B cell (primary cell): ENCODE results near the gene GRM4. TPM values are rescaled to one million over a fixed set of nuclear protein-coding genes. Genes with fewer than 3 reads are reported as not detected.
A peak's percentile ranks its signal among the peaks of the same experiment; 100 is the strongest.

Experiments
- ATAC-seq: fragments of 200-7000 bp; cut with Tn5 transposase; one replicate; pipeline ENCODE4 v1.10.0; 2021; ENCODE audit warnings: low read depth, mild to moderate bottlenecking, moderate number of reproducible peaks, moderate library complexity
- CTCF ChIA-PET: fragments of 350-600 bp; sonication (Branson Sonifier 250); formaldehyde crosslinking; loops from one replicate; lab custom pipeline; 2021; ENCODE audit warnings: antibody characterized with exemption, inconsistent platforms; lab: Charles Lee
- POLR2A ChIA-PET: fragments of 350-600 bp; sonication (Branson Sonifier 250); formaldehyde crosslinking; loops from one replicate; lab custom pipeline; 2021; ENCODE audit warnings: antibody characterized with exemption; lab: Charles Lee
- DNase-seq: peaks from one replicate; pipeline ENCODE4 v3.0.0; 2013
- H2AFZ ChIP-seq: 2 replicates; pipeline ENCODE4 v1.6.1; 2012; ENCODE audit warnings: mild to moderate bottlenecking, low read depth, low read length; ENCODE audit not compliant: insufficient read depth, poor library complexity, severe bottlenecking
- H3K27ac ChIP-seq, 2 donors: 1 replicate in 1 of 2; 2 replicates in 1 of 2; pipeline ENCODE4 v1.5.1; 2012 to 2013; ENCODE audit warnings: low read length in 2 of 2, mild to moderate bottlenecking in 2 of 2, moderate library complexity in 1 of 2
- H3K27me3 ChIP-seq, 4 experiments: fragments of 200-600 bp in 1 of 4; sonication (generic) in 1 of 4; replicated peaks in 1 of 4; 1 replicate in 2 of 4; 2 replicates in 2 of 4; pipeline versions ENCODE4 v1.6.1 to v1.7.0; 2013 to 2016; ENCODE audit warnings: low read length in 3 of 4, mild to moderate bottlenecking in 2 of 4, mixed read lengths in 1 of 4, moderate library complexity in 1 of 4; ENCODE audit not compliant: insufficient read depth in 4 of 4, control insufficient read depth in 3 of 4; ENCODE audit errors: control extremely low read depth in 1 of 4
- H3K36me3 ChIP-seq, 2 experiments: replicated peaks in 1 of 2; 1 replicate in 1 of 2; 2 replicates in 1 of 2; pipeline versions ENCODE4 v1.6.1 to v1.7.1; 2013; ENCODE audit warnings: low read length in 1 of 2; ENCODE audit not compliant: insufficient read depth in 2 of 2, control insufficient read depth in 1 of 2; ENCODE audit errors: control extremely low read depth in 1 of 2, extremely low read depth in 1 of 2
- H3K4me1 ChIP-seq, 2 donors: fragments of 200-600 bp in 1 of 2; sonication (generic) in 1 of 2; 1 replicate in 1 of 2; 2 replicates in 1 of 2; pipeline versions ENCODE4 v1.5.1 to v1.6.1; 2013 to 2017; ENCODE audit warnings: low read length in 2 of 2; ENCODE audit not compliant: control insufficient read depth in 2 of 2, insufficient read depth in 2 of 2
- H3K4me2 ChIP-seq: replicated peaks from 2 replicates; pipeline ENCODE3; 2012; ENCODE audit warnings: mild to moderate bottlenecking, low read depth, low read length; ENCODE audit not compliant: poor library complexity, severe bottlenecking
- H3K4me3 ChIP-seq, 5 experiments: fragments of 200-600 bp in 1 of 5; sonication (generic) in 1 of 5; 1 replicate in 3 of 5; 2 replicates in 2 of 5; pipeline versions ENCODE4 v1.5.1 to v1.7.0; 2011 to 2016; ENCODE audit warnings: low read length in 4 of 5, mild to moderate bottlenecking in 4 of 5, low read depth in 2 of 5, control low read depth in 1 of 5, moderate library complexity in 1 of 5; ENCODE audit not compliant: insufficient read depth in 1 of 5; ENCODE audit errors: control extremely low read depth in 1 of 5, extremely low read depth in 1 of 5
- H3K79me2 ChIP-seq: fragments of 200-600 bp; sonication (generic); one replicate; pipeline ENCODE4 v1.6.0; 2016; ENCODE audit warnings: low read length; ENCODE audit not compliant: control insufficient read depth, insufficient read depth
- H3K9ac ChIP-seq: fragments of 200-600 bp; sonication (generic); 2 replicates; pipeline ENCODE4 v1.6.1; 2017; ENCODE audit warnings: mild to moderate bottlenecking, low read length, moderate library complexity
- H3K9me3 ChIP-seq, 3 donors: one replicate each; pipeline versions ENCODE4 v1.6.1 to v1.7.1; 2013; ENCODE audit warnings: low read length in 2 of 3; ENCODE audit not compliant: control insufficient read depth in 2 of 3, insufficient read depth in 1 of 3; ENCODE audit errors: control extremely low read depth in 1 of 3
- H4K20me1 ChIP-seq: 2 replicates; pipeline ENCODE4 v1.6.0; 2012; ENCODE audit warnings: mild to moderate bottlenecking, low read length; ENCODE audit not compliant: insufficient read depth, control insufficient read depth, poor library complexity, severe bottlenecking
- H3K27ac Mint-ChIP-seq: one replicate; pipeline ENCODE4 v1.8.0; 2021; ENCODE audit warnings: mixed read lengths
- H3K27me3 Mint-ChIP-seq: one replicate; pipeline ENCODE4 v1.8.0; 2021; ENCODE audit warnings: mixed read lengths
- H3K4me1 Mint-ChIP-seq: one replicate; pipeline ENCODE4 v1.8.0; 2021; ENCODE audit warnings: mixed read lengths
- H3K4me3 Mint-ChIP-seq: one replicate; pipeline ENCODE4 v1.8.0; 2021; ENCODE audit warnings: mixed read lengths
- H3K9me3 Mint-ChIP-seq: one replicate; pipeline ENCODE4 v1.8.0; 2022; ENCODE audit warnings: mixed read lengths; ENCODE audit not compliant: insufficient read depth
- CTCF ChIP-seq: fragments of 200-600 bp; IDR thresholded peaks from one replicate; pipeline ENCODE4 v1.8.0; 2022; ENCODE audit warnings: antibody characterized with exemption, mild to moderate bottlenecking
- EZH2 ChIP-seq: IDR thresholded peaks from 2 replicates; pipeline ENCODE4 v1.6.1; 2012; ENCODE audit warnings: borderline replicate concordance, low read depth, mild to moderate bottlenecking, moderate library complexity, low read length; ENCODE audit not compliant: insufficient read depth, poor library complexity, severe bottlenecking
- WGBS: methylation state at CpG from one replicate; pipeline ENCODE4 v1.1.5; 2013; ENCODE audit warnings: missing lambda C conversion rate; ENCODE audit not compliant: insufficient coverage; 5-methylcytosine and 5-hydroxymethylcytosine counted together
- intact Hi-C: fragments of 100-400 bp; cut with micrococcal nuclease; formaldehyde crosslinking; loops from one replicate; pipeline ENCODE4 v1.10.0; 2022
- polyA plus RNA-seq: library from polyadenylated mRNA; depleted of rRNA; stranded (reverse); fragments of >200 nt; gene quantifications from 2 replicates; pipeline ENCODE4 v1.2.3, GENCODE V29; 2012
- total RNA-seq, 2 donors: library from RNA; stranded (reverse); fragments of 120-200 nt in 1 of 2; gene quantifications; 1 replicate in 1 of 2; 2 replicates in 1 of 2; pipeline versions ENCODE4 v1.2.3 to v1.2.4, GENCODE V29; 2013 to 2022

GRM4 gene
- total and polyA plus RNA-seq, 2 donors (not counting 1 experiment from before 2014, with no cell fraction given) = 0.04 TPM; not detected in 1

- Histone ChIP-seq H3K4me3 (no peak overlapping the region), H3K27ac (no peak overlapping the region), H3K36me3 (no peaks in the 10 kb centered on the region), H3K27me3 (peaks cover 0 to 2% (median 0%) of the 10 kb centered on the region in 4 experiments), H2AFZ (no peak overlapping the region), H3K79me2 (no peaks in the 10 kb centered on the region), H4K20me1 (no peaks in the 10 kb centered on the region), H3K4me2 (no peak overlapping the region), H3K9me3 (no peaks in the 10 kb centered on the region), H3K4me1 (peaks cover 0 to 6% of the 10 kb centered on the region in 2 donors), H3K9ac (no peak overlapping the region)
- ATAC-seq (no peak), DNase-seq (no peak)
- no peak overlapping the region for H3K27ac Mint-ChIP-seq
- peaks cover 4% of the 10 kb centered on the region for H3K4me1 Mint-ChIP-seq
- WGBS = 80% methylated on average over 5 of the region's 5 CpGs
- peaks cover 19% of the 10 kb centered on the region for H3K27me3 Mint-ChIP-seq
- H3K4me3 Mint-ChIP-seq = no peak overlapping the region
- ChIA-PET CTCF (interaction anchor here (0.6 to 0.8 kb wide), 3 partner anchors 22 to 451 kb away, joined by 3 to 4 read pairs (median 3); no protein-coding TSS in a partner anchor), POLR2A (no interaction called here)
- intact Hi-C loops = no loop called here
- H3K9me3 Mint-ChIP-seq = no peaks in the 10 kb centered on the region
- TF ChIP-seq CTCF (no peak), EZH2 (no peak)
Observed at GRCh38 chr6:34032856-34033255, 113.0 kb downstream of the GRM4 start.

GRCh38 chr6:34031625-34032383 is 114.1 kb downstream of the GRM4 start:
- Histone ChIP-seq H3K4me3 (no peak overlapping the region), H4K20me1 (no peaks in the 10 kb centered on the region), H3K9me3 (no peaks in the 10 kb centered on the region), H3K27ac (no peak overlapping the region), H2AFZ (no peak overlapping the region), H3K79me2 (no peaks in the 10 kb centered on the region), H3K4me1 (peaks cover 0 to 6% of the 10 kb centered on the region in 2 donors), H3K4me2 (no peak overlapping the region), H3K27me3 (peaks cover 0 to 6% (median 0%) of the 10 kb centered on the region in 4 experiments), H3K36me3 (no peaks in the 10 kb centered on the region), H3K9ac (no peak overlapping the region)
- ChIA-PET POLR2A (no interaction called here), CTCF (no interaction called here)
- Mint-ChIP-seq H3K4me1 (peaks cover 4% of the 10 kb centered on the region), H3K27me3 (peaks cover 19% of the 10 kb centered on the region), H3K4me3 (no peak overlapping the region), H3K27ac (peak overlapping the region; percentile 4), H3K9me3 (no peaks in the 10 kb centered on the region)
- intact Hi-C loops = no loop called here
- TF ChIP-seq EZH2 (no peak), CTCF (no peak)
- ATAC-seq = no peak
- DNase-seq = no peak
- 63% methylated on average over 12 of the region's 12 CpGs for WGBS
